CD4-positive, alpha-beta T cell treated with Interleukin-15 for 4 hours (primary cell): ENCODE data around the gene POU2F1.

Source experiments
- DNase-seq: peaks from one replicate; pipeline ENCODE4 v3.0.0-alpha.2; 2020; ENCODE audit warnings: low spot score

The POU2F1 gene

DNA sequence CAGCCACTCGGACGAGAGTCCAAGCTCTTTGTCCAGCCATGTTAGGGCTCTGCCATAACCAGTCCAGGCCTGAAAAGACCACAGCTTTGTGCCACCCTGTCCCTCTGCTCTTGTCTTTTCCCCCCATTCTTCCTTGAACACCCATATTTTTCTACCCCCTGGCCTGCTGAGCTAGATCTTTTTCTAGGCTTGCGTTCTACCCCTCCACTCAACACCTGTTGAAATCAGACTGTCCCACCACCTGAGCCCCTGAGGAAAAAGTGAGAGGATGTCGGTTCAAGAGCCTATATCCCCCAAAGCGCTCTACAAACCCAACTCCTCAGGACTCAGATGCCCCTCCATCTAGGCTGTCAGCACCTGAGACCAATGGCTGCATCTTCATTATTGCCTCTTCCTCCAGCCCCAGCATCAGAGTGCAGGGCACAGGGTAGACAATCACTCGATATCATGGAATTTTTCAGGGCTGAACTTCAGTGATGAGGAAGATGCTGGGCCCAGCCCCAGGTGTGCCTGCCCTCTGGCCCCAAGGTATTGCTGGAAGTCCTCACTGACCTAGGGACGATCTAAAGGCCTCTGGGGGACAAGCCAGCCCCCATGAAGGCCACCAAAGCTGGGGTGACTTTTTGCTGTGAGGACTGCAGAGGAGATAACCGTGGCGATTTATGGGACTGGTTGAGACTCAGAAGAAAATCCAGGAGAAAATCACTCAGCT, 222.3 kb downstream of the POU2F1 start:
- DNase-seq, result no peak

GRCh38 chr1:167443757-167444156, 223.1 kb downstream of the POU2F1 start:
- no peak for DNase-seq

DNA sequence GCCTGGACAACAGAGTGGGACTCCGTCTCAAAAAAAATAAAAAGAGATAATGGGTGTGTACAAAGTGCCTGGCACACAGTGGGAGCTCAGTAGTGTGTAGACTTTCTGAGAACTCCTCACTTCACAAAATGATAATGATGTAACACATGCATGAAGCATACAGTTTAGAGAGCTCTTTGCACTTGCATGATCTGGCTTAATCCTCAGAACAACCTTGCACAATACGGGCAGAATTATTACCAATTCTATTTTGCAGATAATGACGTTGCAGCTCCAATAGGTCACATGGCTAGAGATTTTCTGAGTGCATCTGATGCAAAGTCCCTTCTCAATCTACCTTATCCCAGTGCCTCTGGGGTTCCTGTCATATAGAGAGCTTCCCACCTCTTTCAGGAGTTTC, 226.3 kb downstream of the POU2F1 start:
- peak; percentile 44 for DNase-seq

DNA sequence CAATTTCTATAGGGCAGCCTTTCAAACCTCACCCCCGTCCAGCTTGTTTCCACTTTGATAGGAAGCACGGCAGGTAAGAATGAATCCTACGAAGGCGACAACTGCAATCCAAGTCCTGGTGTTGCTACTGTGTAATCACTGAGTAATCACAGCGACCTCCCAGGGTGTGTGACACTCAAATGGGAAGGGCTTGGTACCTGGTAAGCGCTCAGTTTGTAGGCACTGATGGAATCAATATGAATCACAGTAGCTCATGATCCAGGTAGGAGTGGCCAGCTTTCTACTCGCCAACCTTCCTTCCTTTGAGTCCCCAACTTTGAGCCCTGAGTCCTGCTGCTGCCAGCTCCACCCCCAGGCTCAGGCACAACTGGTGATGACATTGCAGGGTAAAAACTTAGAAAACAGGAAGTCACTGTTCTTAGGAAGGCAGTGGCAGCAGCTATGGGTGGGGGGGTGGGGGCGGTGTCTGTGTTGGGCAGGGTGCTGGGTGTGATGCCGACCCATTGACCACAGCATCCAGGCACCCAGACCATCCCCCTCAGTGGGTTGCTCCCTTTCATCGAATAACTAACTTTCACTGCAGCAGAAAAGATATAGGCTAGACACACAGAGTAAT, 226.9 kb downstream of the POU2F1 start:
- peak; percentile 85 for DNase-seq

- DNase-seq, result no peak
Observed at GRCh38 chr1:167450843-167451242, 230.2 kb downstream of the POU2F1 start.

DNA sequence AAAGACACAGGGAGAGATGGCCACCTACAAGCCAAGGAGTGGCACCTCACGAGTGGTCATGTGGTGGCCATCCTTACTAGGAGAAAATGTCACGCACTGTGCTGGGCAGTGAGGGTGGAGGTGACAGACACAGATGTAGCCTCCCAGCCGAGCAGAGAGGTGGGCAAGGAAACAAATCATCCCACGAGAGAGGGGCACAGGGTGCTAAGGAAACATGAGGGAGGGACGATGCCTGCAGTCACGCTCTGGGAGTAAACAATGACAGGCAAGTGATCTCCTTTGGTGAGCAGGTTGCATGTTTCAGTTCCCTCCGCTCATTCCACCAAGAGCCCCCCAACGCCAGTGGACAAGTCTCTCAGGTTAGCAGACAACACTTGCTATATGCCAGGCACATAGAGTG, 231.8 kb downstream of the POU2F1 start:
- DNase-seq, result no peak

- DNase-seq, result no peak
Observed at GRCh38 chr1:167453123-167453522, 232.4 kb downstream of the POU2F1 start.

GRCh38 chr1:167454304-167454893, 233.7 kb downstream of the POU2F1 start:
- no peak for DNase-seq

DNA sequence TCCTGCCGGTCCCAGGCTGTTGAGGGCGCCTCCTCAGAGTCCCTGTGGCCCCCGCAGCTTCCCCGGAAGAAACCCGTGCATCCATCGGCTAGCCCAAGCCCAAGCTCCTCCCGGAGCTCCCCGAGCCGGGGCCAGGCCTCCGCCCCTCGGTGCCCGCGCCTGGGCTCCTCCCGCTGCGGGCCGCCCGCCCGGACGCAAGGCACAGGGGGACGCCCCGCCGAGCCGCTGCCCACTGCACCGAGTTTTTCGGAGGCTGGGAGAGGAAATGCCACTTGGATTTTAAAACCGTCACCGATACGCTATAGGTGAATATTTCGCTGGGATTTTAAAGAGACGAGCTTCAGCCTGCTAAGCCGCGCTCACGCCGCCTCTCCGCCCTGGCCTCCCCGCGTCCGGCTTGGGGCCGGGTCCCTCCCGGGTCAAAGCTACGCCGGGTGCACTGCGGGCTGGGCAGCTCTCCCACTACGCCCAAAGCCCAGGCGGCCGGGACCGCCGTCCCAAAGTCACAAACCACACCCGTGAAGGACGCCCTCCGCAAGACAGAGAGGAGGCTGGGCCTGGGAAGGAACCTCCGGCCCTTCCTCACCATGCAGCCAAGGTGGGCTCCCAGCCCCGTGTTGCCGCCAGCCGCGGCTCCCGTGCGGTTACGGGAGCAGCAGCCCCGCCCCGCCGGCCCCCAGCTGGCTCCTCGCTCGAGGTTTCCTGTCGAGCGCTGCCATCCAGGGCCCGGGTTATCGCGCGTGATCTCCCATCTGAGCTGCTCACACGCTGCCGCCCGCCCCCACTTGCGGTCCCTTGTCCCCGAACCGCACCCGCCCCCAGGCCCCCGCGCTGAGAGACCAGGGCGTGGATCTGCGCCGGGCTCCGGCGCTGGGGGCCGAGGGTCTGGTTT, 234.5 kb downstream of the POU2F1 start:
- DNase-seq, result peak; percentile 68

GRCh38 chr1:167455786-167456446, 235.2 kb downstream of the POU2F1 start:
- DNase-seq, result no peak

DNA sequence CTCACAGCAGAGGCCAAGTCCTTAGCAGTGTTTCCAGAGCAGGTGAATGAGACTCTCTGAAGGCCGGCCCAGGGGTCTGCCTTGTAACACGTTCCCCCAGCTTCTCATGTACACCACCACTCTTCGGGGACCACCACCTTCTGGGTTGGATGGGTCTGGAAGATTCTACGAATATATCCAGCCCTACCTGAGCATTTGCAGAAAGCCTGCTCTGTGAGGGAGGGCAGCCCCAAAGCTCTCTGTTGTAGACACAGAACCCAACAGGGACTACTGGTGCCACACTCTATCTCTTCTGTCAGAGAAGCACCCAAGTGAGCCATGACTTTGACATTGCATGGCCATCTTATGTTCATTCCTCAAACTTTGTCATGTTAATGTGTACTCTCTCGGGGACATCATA, 235.8 kb downstream of the POU2F1 start:
- DNase-seq, result no peak

GRCh38 chr1:167456926-167457325, 236.2 kb downstream of the POU2F1 start:
- no peak for DNase-seq

DNA sequence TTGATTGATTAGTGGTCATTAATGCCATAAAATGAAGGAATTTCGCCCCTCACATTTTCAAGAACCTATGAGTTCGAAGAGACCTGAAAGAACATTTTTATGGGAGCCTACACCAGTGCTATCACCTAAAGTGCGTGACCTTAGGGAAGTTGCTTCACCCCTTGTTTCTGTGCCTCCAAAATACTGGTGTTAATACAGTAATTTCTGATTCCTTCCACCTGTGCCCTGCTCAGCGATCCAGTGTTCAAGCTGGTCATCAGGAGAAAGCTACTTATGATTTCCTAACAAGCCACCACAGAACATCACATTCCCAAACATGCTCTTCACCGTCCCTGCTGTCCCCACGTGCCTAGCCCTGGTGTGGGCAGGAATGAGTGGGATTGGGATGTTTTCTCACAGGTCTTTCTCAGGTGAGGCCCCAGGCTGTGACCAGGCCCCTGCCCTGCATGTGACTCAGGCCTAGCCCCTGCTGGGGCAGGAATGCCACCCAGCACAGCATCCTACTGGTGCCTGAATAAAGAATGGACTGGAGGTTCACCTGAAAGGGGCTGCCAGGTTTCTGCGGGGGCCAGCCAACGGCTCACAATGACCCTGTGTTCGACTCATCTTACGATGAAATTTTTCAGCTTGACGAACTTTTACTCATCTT, 237.4 kb downstream of the POU2F1 start:
- no peak for DNase-seq

GRCh38 chr1:167460836-167461235, 240.2 kb downstream of the POU2F1 start:
- no peak for DNase-seq

- no peak for DNase-seq
Observed at GRCh38 chr1:167462341-167462740, 241.7 kb downstream of the POU2F1 start.

GRCh38 chr1:167463080-167463479, 242.4 kb downstream of the POU2F1 start:
- no peak for DNase-seq

DNA sequence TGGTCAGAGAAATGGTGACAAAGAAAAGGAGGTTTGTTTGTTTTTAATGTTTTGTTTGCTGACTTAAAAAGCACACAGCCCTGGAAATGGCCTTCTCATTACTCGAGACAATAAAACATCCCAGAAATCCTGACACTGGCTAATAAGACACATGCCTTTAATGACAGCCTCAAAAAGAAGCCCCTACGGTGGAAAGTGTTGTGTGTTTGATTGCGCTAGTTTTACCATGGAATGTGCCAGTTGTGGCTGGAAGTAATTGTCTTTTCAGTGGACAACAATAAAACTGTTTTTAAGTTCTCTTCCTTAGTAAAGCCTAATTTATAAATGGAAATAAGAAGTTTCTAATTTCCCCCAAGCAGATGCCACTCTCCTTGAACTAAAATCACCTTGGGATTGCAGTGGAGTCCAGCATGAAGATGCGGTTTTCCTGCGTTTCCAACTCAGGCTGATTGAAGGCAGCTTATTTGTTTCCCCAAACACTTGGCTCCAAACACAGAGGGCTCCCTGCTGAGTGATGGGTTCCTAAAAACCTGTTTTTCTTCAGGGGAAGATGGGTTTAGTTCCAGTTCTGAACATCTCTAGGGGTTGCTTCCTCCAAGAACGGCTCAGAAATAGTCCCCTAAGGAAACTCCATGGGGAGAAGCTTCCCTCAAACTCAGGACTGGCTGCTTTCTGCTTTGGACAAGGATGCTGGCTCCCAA, 243.3 kb downstream of the POU2F1 start:
- no peak for DNase-seq

GRCh38 chr1:167465018-167465417, 244.3 kb downstream of the POU2F1 start:
- no peak for DNase-seq

DNA sequence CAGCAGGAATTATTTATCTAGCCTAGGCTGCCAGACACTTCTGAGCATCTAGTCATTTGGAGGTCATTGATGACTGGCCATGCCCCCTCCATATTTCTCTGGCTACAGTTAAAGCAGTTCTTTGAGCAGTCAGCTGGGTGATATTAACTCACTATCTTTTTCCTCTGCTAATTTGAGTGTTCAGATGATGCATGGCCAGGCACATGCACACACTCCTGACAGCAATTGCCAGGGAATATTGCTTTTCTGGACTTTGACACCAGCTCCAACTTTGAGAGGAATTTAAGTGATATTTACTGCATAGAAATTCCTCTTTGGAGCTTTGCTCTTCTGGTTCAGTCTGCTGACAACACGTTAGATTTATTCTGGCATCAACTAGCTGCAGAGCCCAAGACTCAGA, 245.1 kb downstream of the POU2F1 start:
- no peak for DNase-seq

DNA sequence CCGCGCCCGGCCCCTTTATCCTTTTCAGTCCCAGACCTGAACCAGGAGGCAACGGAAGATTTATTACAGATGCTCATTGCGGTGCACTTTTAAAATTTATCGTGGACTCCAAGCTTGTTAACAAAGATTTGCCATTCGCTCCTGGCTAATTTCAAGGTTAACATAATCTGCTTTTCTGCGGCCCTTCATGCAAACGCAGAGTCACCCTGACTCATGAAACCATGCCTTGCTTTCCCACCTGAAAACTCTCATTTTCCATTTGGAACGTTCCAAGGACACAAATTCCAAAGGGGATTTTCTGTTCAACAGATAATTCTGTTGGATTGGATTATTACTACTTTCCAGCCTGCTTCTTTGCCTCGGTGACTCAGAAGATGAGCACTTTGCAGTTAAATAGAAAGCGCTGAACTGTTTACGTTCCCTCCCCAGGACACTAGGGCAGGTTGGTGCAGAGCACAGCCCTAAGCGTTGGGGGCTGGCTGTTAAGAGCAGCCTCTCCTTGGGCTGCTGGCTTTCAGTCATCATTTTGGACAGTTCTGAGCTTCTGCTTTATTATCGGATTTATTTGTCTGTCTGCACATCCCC, 246.5 kb downstream of the POU2F1 start:
- no peak for DNase-seq
